Measurements from ENCODE around the gene BCAS3. TPM values are rescaled to one million over a fixed set of nuclear protein-coding genes. Genes with fewer than 3 reads are reported as not detected.

BCAS3 gene
- polyA plus RNA-seq, 1 donor from 2014 or later = 21.6 TPM

- H3K79me2 ChIP-seq (replicated peaks; ENCODE audit: insufficient read depth, low read length) = no peaks in the 10 kb centered on the region
- no peaks in the 10 kb centered on the region for H4K20me1 ChIP-seq (ENCODE audit: insufficient read depth)
- TF ChIP-seq TAF1 (IDR thresholded peaks at IDR 0.05; ENCODE audit: low read depth) (no peak), REST (IDR thresholded peaks at IDR 0.05; ENCODE audit: borderline replicate concordance) (no peak), POLR2AphosphoS5 (IDR thresholded peaks at IDR 0.05) (no peak), SMC3 (conservative IDR thresholded peaks at IDR 0.05; ENCODE audit: poor library complexity) (no peak), MXI1 (conservative IDR thresholded peaks at IDR 0.05; ENCODE audit: poor library complexity, severe bottlenecking) (no peak), RAD21 (conservative IDR thresholded peaks at IDR 0.05) (no peak), EP300 (conservative IDR thresholded peaks at IDR 0.05; ENCODE audit: poor library complexity, severe bottlenecking) (no peak), EZH2 (IDR thresholded peaks at IDR 0.05; ENCODE audit: borderline replicate concordance, insufficient read depth, low read length, poor library complexity, severe bottlenecking) (no peak)
- TF ChIP-seq, protein P1, sequence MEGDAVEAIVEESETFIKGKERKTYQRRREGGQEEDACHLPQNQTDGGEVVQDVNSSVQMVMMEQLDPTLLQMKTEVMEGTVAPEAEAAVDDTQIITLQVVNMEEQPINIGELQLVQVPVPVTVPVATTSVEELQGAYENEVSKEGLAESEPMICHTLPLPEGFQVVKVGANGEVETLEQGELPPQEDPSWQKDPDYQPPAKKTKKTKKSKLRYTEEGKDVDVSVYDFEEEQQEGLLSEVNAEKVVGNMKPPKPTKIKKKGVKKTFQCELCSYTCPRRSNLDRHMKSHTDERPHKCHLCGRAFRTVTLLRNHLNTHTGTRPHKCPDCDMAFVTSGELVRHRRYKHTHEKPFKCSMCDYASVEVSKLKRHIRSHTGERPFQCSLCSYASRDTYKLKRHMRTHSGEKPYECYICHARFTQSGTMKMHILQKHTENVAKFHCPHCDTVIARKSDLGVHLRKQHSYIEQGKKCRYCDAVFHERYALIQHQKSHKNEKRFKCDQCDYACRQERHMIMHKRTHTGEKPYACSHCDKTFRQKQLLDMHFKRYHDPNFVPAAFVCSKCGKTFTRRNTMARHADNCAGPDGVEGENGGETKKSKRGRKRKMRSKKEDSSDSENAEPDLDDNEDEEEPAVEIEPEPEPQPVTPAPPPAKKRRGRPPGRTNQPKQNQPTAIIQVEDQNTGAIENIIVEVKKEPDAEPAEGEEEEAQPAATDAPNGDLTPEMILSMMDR (IDR thresholded peaks at IDR 0.05; ENCODE audit: poor library complexity, severe bottlenecking) = no peak
- H3K9ac ChIP-seq (ENCODE audit: low read length) = no peak overlapping the region
- no peak overlapping the region for H3K4me2 ChIP-seq (ENCODE audit: low read length)
- H3K9me2 ChIP-seq (ENCODE audit: insufficient read depth, low read length) = no peaks in the 10 kb centered on the region
- no peaks in the 10 kb centered on the region for H3K36me3 ChIP-seq (ENCODE audit: insufficient read depth, low read length)
- no peaks in the 10 kb centered on the region for H3K9me3 ChIP-seq (ENCODE audit: low read length)
- no peak overlapping the region for H3K4me3 ChIP-seq (ENCODE audit: low read length)
- no peak overlapping the region for H3K27ac ChIP-seq (ENCODE audit: low read length)
- no peaks in the 10 kb centered on the region for H3F3A ChIP-seq (ENCODE audit: insufficient read depth, low read length, poor library complexity, severe bottlenecking)
- H3K27me3 ChIP-seq (ENCODE audit: insufficient read depth, low read depth, low read length) = no peaks in the 10 kb centered on the region
- no peak overlapping the region for H2AFZ ChIP-seq (ENCODE audit: low read depth, low read length)
Measured at GRCh38 chr17:61345825-61346666, 668.4 kb downstream of the BCAS3 start.

- Histone ChIP-seq H3K27me3 (ENCODE audit: insufficient read depth, low read depth, low read length) (no peaks in the 10 kb centered on the region), H3K9ac (ENCODE audit: low read length) (no peak overlapping the region), H3K79me2 (replicated peaks; ENCODE audit: insufficient read depth, low read length) (no peaks in the 10 kb centered on the region), H3K9me3 (ENCODE audit: low read length) (no peaks in the 10 kb centered on the region), H3K9me2 (ENCODE audit: insufficient read depth, low read length) (no peaks in the 10 kb centered on the region), H3K27ac (ENCODE audit: low read length) (no peak overlapping the region), H3K4me2 (ENCODE audit: low read length) (no peak overlapping the region), H3K36me3 (ENCODE audit: insufficient read depth, low read length) (no peaks in the 10 kb centered on the region), H4K20me1 (ENCODE audit: insufficient read depth) (no peaks in the 10 kb centered on the region), H3F3A (ENCODE audit: insufficient read depth, low read length, poor library complexity, severe bottlenecking) (no peaks in the 10 kb centered on the region), H2AFZ (ENCODE audit: low read depth, low read length) (no peak overlapping the region), H3K4me3 (ENCODE audit: low read length) (no peak overlapping the region)
- TF ChIP-seq POLR2AphosphoS5 (IDR thresholded peaks at IDR 0.05) (no peak), REST (IDR thresholded peaks at IDR 0.05; ENCODE audit: borderline replicate concordance) (no peak), SMC3 (conservative IDR thresholded peaks at IDR 0.05; ENCODE audit: poor library complexity) (no peak), RAD21 (conservative IDR thresholded peaks at IDR 0.05) (no peak), EP300 (conservative IDR thresholded peaks at IDR 0.05; ENCODE audit: poor library complexity, severe bottlenecking) (no peak), EZH2 (IDR thresholded peaks at IDR 0.05; ENCODE audit: borderline replicate concordance, insufficient read depth, low read length, poor library complexity, severe bottlenecking) (no peak)
Measured at GRCh38 chr17:61349350-61349749, 671.7 kb downstream of the BCAS3 start.
